22Rv1 (cell line): ENCODE measurements around the gene WIPF3.

Source experiments
- ZFX ChIP-seq: fragments of 450-650 bp; IDR thresholded peaks from 2 replicates; pipeline ENCODE4 v1.6.1; 2017; ENCODE audit warnings: antibody characterized with exemption, borderline replicate concordance
- TF ChIP-seq, protein P1 (sequence below): fragments of 450-650 bp; IDR thresholded peaks from 2 replicates; pipeline ENCODE4 v1.5.1; 2017; ENCODE audit warnings: mild to moderate bottlenecking

DNA sequence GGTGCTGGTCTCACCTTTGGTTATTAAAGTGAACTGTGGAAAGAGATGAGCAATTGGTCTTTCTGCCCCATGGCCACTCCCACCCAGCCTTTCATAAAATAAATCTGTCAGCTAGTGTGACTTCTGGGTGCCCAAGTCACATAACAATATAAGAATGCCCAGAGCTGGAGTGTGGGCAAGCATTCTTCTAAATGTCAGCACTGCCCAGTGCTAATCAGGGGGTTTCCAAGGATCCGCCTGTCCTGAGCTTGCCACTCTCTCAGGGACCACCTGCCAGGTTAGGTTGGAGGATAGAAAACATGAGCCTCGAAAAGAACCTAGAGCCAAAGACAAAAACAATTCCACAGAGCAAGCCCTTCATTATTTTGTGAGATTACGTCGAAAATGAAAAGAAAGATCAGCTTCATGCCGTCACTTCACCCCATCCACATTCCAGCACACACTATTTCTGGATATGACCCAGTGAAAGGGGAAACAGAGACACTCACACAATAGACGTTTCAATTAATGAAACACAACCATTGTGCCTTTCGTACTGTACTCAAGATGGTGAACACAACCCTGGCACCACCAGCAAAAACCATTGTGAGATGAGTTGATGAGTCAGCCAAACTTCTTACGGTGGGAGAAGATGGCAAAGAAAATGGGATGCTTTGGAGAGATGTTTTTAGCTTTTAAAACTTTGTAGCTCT lies 152.5 kb downstream of the WIPF3 start:
- TF ChIP-seq, protein P1, sequence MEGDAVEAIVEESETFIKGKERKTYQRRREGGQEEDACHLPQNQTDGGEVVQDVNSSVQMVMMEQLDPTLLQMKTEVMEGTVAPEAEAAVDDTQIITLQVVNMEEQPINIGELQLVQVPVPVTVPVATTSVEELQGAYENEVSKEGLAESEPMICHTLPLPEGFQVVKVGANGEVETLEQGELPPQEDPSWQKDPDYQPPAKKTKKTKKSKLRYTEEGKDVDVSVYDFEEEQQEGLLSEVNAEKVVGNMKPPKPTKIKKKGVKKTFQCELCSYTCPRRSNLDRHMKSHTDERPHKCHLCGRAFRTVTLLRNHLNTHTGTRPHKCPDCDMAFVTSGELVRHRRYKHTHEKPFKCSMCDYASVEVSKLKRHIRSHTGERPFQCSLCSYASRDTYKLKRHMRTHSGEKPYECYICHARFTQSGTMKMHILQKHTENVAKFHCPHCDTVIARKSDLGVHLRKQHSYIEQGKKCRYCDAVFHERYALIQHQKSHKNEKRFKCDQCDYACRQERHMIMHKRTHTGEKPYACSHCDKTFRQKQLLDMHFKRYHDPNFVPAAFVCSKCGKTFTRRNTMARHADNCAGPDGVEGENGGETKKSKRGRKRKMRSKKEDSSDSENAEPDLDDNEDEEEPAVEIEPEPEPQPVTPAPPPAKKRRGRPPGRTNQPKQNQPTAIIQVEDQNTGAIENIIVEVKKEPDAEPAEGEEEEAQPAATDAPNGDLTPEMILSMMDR, result no peak
- TF ChIP-seq ZFX, result no peak
